ENCODE measurements around the gene MLPH.

The MLPH gene

GRCh38 chr2:237479747-237480146 is 7.3 kb upstream of the MLPH start:
- H3K4me3 ChIP-seq (replicated peaks; ENCODE audit: insufficient read depth, low read length), result no peak overlapping the region
- H3K27me3 ChIP-seq (ENCODE audit: insufficient read depth, poor library complexity, severe bottlenecking), result peaks cover 23% of the 10 kb centered on the region
- H3K27ac ChIP-seq (replicated peaks), result no peak overlapping the region

GRCh38 chr2:237480556-237480955 is 6.5 kb upstream of the MLPH start:
- H3K4me3 ChIP-seq (replicated peaks; ENCODE audit: insufficient read depth, low read length), result no peak overlapping the region
- H3K27ac ChIP-seq (replicated peaks), result no peak overlapping the region
- DNase-seq (ENCODE audit: low read depth in 1 of 2, low spot score in 1 of 2), result no peak
- no peak for TF ChIP-seq REST (IDR thresholded peaks at IDR 0.05; ENCODE audit: insufficient replicate concordance, low read depth)
- no peak for TF ChIP-seq CTCF (IDR thresholded peaks at IDR 0.05; ENCODE audit: insufficient read depth, low read length)
- TF ChIP-seq GABPA (IDR thresholded peaks at IDR 0.05; ENCODE audit: low read depth), result no peak
- TF ChIP-seq SPI1 (IDR thresholded peaks at IDR 0.05; ENCODE audit: borderline replicate concordance, low read depth), result no peak
- TF ChIP-seq POLR2AphosphoS5 (IDR thresholded peaks at IDR 0.05; ENCODE audit: low read depth), result no peak
- peaks cover 22% of the 10 kb centered on the region for H3K27me3 ChIP-seq (ENCODE audit: insufficient read depth, poor library complexity, severe bottlenecking)

More at GRCh38 chr2:237479747-237480146, 7.3 kb upstream of the MLPH start:
- DNase-seq (ENCODE audit: low read depth in 1 of 2, low spot score in 1 of 2), result no peak
- TF ChIP-seq REST (IDR thresholded peaks at IDR 0.05; ENCODE audit: insufficient replicate concordance, low read depth) (no peak), SPI1 (IDR thresholded peaks at IDR 0.05; ENCODE audit: borderline replicate concordance, low read depth) (no peak), POLR2AphosphoS5 (IDR thresholded peaks at IDR 0.05; ENCODE audit: low read depth) (no peak), GABPA (IDR thresholded peaks at IDR 0.05; ENCODE audit: low read depth) (no peak), CTCF (IDR thresholded peaks at IDR 0.05; ENCODE audit: insufficient read depth, low read length) (no peak)

- peaks cover 21% of the 10 kb centered on the region for H3K27me3 ChIP-seq (ENCODE audit: insufficient read depth, poor library complexity, severe bottlenecking)
- DNase-seq (ENCODE audit: low read depth in 1 of 2, low spot score in 1 of 2), result no peak
These were observed 6.0 kb upstream of the MLPH start for GRCh38 chr2:237480988-237481525.

More at GRCh38 chr2:237480988-237481525, 6.0 kb upstream of the MLPH start:
- Histone ChIP-seq H3K27ac (replicated peaks) (no peak overlapping the region), H3K4me3 (replicated peaks; ENCODE audit: insufficient read depth, low read length) (no peak overlapping the region)
- no peak for TF ChIP-seq CTCF (IDR thresholded peaks at IDR 0.05; ENCODE audit: insufficient read depth, low read length)
- no peak for TF ChIP-seq SPI1 (IDR thresholded peaks at IDR 0.05; ENCODE audit: borderline replicate concordance, low read depth)
- TF ChIP-seq REST (IDR thresholded peaks at IDR 0.05; ENCODE audit: insufficient replicate concordance, low read depth), result no peak
- TF ChIP-seq POLR2AphosphoS5 (IDR thresholded peaks at IDR 0.05; ENCODE audit: low read depth), result no peak
- TF ChIP-seq GABPA (IDR thresholded peaks at IDR 0.05; ENCODE audit: low read depth), result no peak

Data from HL-60 (cell line).